DOHH2 (cell line): ENCODE results near the gene APMAP.

ENCODE experiments used
- H3F3A ChIP-seq: fragments of 200-600 bp; sonication (generic), shearing (Covaris generic); 2 replicates; pipeline ENCODE4 v1.6.0; 2016; ENCODE audit warnings: antibody characterized with exemption, mild to moderate bottlenecking; ENCODE audit not compliant: control insufficient read depth, insufficient read depth
- H3K27ac ChIP-seq: fragments of 200-600 bp; sonication (generic); 2 replicates; pipeline ENCODE4 v1.5.1; 2014; ENCODE audit warnings: low read depth, mild to moderate bottlenecking, low read length, moderate library complexity
- H3K27me3 ChIP-seq: fragments of 200-600 bp; sonication (generic); 2 replicates; pipeline ENCODE4 v1.6.1; 2014; ENCODE audit warnings: mild to moderate bottlenecking, low read length, mixed read lengths; ENCODE audit not compliant: control insufficient read depth
- H3K36me3 ChIP-seq: fragments of 200-600 bp; sonication (generic); 2 replicates; pipeline ENCODE4 v1.6.1; 2014; ENCODE audit warnings: mild to moderate bottlenecking, low read length, moderate library complexity, mixed read lengths; ENCODE audit not compliant: control insufficient read depth
- H3K4me1 ChIP-seq: fragments of 200-600 bp; sonication (generic); 2 replicates; pipeline ENCODE4 v1.6.1; 2014; ENCODE audit warnings: mild to moderate bottlenecking, low read length, mixed read lengths; ENCODE audit not compliant: control insufficient read depth
- H3K4me2 ChIP-seq: fragments of 200-600 bp; sonication (generic); 2 replicates; pipeline ENCODE4 v1.6.0; 2014; ENCODE audit warnings: mild to moderate bottlenecking, low read length, moderate library complexity
- H3K4me3 ChIP-seq: fragments of 200-600 bp; sonication (generic); 2 replicates; pipeline ENCODE4 v1.5.1; 2014; ENCODE audit warnings: mild to moderate bottlenecking, low read length, mixed read lengths
- H3K79me2 ChIP-seq: fragments of 200-600 bp; sonication (generic); 2 replicates; pipeline ENCODE4 v1.6.1; 2014; ENCODE audit warnings: mild to moderate bottlenecking, low read length, mixed read lengths; ENCODE audit not compliant: control insufficient read depth
- H3K9me2 ChIP-seq: fragments of 200-600 bp; sonication (generic); replicated peaks from 2 replicates; pipeline ENCODE4 v1.6.1; 2014; ENCODE audit warnings: mild to moderate bottlenecking, low read length, mixed read lengths; ENCODE audit not compliant: control insufficient read depth
- H3K9me3 ChIP-seq: fragments of 200-600 bp; sonication (generic); 2 replicates; pipeline ENCODE4 v1.6.1; 2014; ENCODE audit warnings: antibody characterized with exemption, low read length, mixed read lengths; ENCODE audit not compliant: control insufficient read depth, insufficient read depth
- H4K20me1 ChIP-seq: fragments of 200-600 bp; sonication (generic); 2 replicates; pipeline ENCODE4 v1.6.0; 2014; ENCODE audit warnings: low read depth, mild to moderate bottlenecking, antibody characterized with exemption, low read length, moderate library complexity; ENCODE audit not compliant: control insufficient read depth, insufficient read depth
- EZH2phosphoT487 ChIP-seq: fragments of 200-600 bp; sonication (generic); IDR thresholded peaks from 2 replicates; pipeline ENCODE4 v1.6.1; 2017; ENCODE audit warnings: borderline replicate concordance, mild to moderate bottlenecking, antibody characterized with exemption, low read length, moderate library complexity, mixed read lengths
- TF ChIP-seq, protein P1 (sequence below): fragments of 200-600 bp; sonication (generic); IDR thresholded peaks from one replicate; pipeline ENCODE4 v1.5.1; 2014; ENCODE audit warnings: antibody characterized with exemption, mild to moderate bottlenecking, low read depth, low read length; ENCODE audit not compliant: poor library complexity, severe bottlenecking

The APMAP gene

GRCh38 chr20:24990810-24991252, 1.7 kb downstream of the APMAP start:
- Histone ChIP-seq H3K9me2 (no peaks in the 10 kb centered on the region), H3K4me1 (peaks cover 36% of the 10 kb centered on the region), H4K20me1 (peaks cover 12% of the 10 kb centered on the region), H3K4me2 (peak overlapping the region; percentile 99), H3K79me2 (peaks cover 67% of the 10 kb centered on the region), H3F3A (no peaks in the 10 kb centered on the region), H3K27me3 (peaks cover 1% of the 10 kb centered on the region), H3K9me3 (no peaks in the 10 kb centered on the region), H3K4me3 (peak overlapping the region; percentile 98), H3K27ac (no peak overlapping the region), H3K36me3 (peaks cover 13% of the 10 kb centered on the region)
- TF ChIP-seq, protein P1, sequence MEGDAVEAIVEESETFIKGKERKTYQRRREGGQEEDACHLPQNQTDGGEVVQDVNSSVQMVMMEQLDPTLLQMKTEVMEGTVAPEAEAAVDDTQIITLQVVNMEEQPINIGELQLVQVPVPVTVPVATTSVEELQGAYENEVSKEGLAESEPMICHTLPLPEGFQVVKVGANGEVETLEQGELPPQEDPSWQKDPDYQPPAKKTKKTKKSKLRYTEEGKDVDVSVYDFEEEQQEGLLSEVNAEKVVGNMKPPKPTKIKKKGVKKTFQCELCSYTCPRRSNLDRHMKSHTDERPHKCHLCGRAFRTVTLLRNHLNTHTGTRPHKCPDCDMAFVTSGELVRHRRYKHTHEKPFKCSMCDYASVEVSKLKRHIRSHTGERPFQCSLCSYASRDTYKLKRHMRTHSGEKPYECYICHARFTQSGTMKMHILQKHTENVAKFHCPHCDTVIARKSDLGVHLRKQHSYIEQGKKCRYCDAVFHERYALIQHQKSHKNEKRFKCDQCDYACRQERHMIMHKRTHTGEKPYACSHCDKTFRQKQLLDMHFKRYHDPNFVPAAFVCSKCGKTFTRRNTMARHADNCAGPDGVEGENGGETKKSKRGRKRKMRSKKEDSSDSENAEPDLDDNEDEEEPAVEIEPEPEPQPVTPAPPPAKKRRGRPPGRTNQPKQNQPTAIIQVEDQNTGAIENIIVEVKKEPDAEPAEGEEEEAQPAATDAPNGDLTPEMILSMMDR = no peak
- TF ChIP-seq EZH2phosphoT487 = no peak

- no peak overlapping the region for H3K4me3 ChIP-seq
- no peak overlapping the region for H3K27ac ChIP-seq
- H3F3A ChIP-seq = no peaks in the 10 kb centered on the region
- H3K27me3 ChIP-seq = no peaks in the 10 kb centered on the region
- peaks cover 31% of the 10 kb centered on the region for H3K4me1 ChIP-seq
- no peak overlapping the region for H3K4me2 ChIP-seq
- H3K9me3 ChIP-seq = no peaks in the 10 kb centered on the region
- H4K20me1 ChIP-seq = peaks cover 12% of the 10 kb centered on the region
- peaks cover 83% of the 10 kb centered on the region for H3K79me2 ChIP-seq
- TF ChIP-seq EZH2phosphoT487 = no peak
- TF ChIP-seq, protein P1 = no peak
- no peaks in the 10 kb centered on the region for H3K9me2 ChIP-seq
- peaks cover 14% of the 10 kb centered on the region for H3K36me3 ChIP-seq
Measured at GRCh38 chr20:24989162-24989561, 3.4 kb downstream of the APMAP start.

DNA sequence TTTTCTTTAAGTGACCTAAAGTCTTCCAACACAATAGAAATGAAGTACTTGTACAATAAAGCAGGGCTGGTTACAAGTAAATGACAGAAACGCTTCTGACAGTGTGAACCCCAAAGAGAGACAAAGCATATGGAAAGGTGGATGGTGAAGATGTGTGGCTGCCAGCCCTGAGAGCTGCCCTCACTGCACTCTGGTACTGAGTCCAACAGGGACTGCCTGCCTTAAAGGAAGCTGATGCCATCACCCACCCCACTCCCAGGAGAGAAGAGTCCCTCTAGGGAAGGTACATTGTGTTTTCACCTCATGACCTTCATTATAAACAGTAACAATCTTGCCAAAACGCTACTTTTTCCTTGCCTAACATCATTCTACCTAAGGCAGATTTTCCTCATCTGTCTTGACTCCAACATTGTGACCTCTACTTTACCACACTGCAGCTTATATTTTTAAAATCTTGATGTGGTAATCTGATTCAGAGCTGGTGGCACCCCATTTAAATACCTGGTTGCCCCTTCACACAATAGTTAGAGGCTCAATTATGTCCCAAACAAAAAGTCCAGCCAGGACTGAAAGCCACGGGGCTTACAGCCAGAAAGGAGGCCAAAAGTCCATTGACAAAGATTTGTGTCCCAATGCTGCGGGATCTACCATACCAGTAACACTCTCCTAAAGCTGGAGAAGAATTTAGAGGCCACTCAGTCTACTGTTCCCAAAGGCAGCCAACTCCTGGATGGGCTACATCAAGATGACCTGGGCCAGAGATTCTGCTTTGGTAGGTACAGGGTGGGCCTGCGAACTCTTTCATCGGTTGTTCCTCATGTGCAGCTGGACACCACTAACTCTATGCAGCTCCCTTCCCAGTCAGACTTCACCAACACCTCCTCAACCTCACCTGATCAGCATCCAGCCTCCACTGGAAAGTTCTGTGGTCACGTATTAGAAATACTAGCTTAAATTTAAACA, 4.4 kb downstream of the APMAP start:
- Histone ChIP-seq H3K27ac (no peak overlapping the region), H3K4me3 (no peak overlapping the region), H3K27me3 (no peaks in the 10 kb centered on the region), H3K36me3 (peaks cover 25% of the 10 kb centered on the region), H3K4me2 (no peak overlapping the region), H3K9me2 (no peaks in the 10 kb centered on the region), H3K9me3 (no peaks in the 10 kb centered on the region), H3K4me1 (peaks cover 20% of the 10 kb centered on the region), H3F3A (no peaks in the 10 kb centered on the region), H3K79me2 (peaks cover 89% of the 10 kb centered on the region), H4K20me1 (peaks cover 15% of the 10 kb centered on the region)
- no peak for TF ChIP-seq EZH2phosphoT487
- TF ChIP-seq, protein P1 = no peak
